Transverse colon (tissue), 4 donors: ENCODE measurements around the gene RYR3. TPM values are rescaled to one million over a fixed set of nuclear protein-coding genes. Genes with fewer than 3 reads are reported as not detected.

Source experiments
- DNase-seq: peaks from one replicate; pipeline ENCODE4 v3.0.0-alpha.2; 2019
- H3K27ac ChIP-seq, 4 donors: fragments of 200-600 bp; sonication (generic); 2 replicates each; pipeline ENCODE4 v1.5.1; 2016 to 2018; ENCODE audit warnings: inconsistent platforms in 4 of 4
- H3K27me3 ChIP-seq: fragments of 200-600 bp; sonication (generic); 2 replicates; pipeline ENCODE4 v1.5.1; 2017; ENCODE audit warnings: inconsistent platforms
- H3K36me3 ChIP-seq, 4 donors: fragments of 200-600 bp; sonication (generic); 2 replicates each; pipeline ENCODE4 v1.5.1; 2017 to 2019; ENCODE audit warnings: inconsistent platforms in 4 of 4
- H3K4me1 ChIP-seq, 4 donors: fragments of 200-600 bp; sonication (generic); 2 replicates each; pipeline ENCODE4 v1.5.1; 2017 to 2020; ENCODE audit warnings: inconsistent platforms in 4 of 4
- H3K4me3 ChIP-seq, 4 donors: fragments of 200-600 bp; sonication (generic); 1 replicate in 1 of 4; 2 replicates in 3 of 4; pipeline versions ENCODE4 v1.5.1 to v1.6.1; 2017 to 2019; ENCODE audit warnings: inconsistent platforms in 4 of 4
- H3K9me3 ChIP-seq, 2 donors: fragments of 200-600 bp; sonication (generic); 2 replicates each; pipeline ENCODE4 v1.5.1; 2017 to 2019; ENCODE audit warnings: inconsistent platforms in 2 of 2
- EP300 ChIP-seq: sonication (generic); formaldehyde crosslinking; IDR thresholded peaks from one replicate; pipeline ENCODE4 v1.6.1; 2017; ENCODE audit warnings: antibody characterized with exemption, low read depth
- POLR2A ChIP-seq: fragments of 450-650 bp; IDR thresholded peaks from one replicate; pipeline ENCODE4 v1.6.1; 2016; ENCODE audit warnings: antibody characterized with exemption, mild to moderate bottlenecking, moderate library complexity
- POLR2AphosphoS5 ChIP-seq, 3 donors: sonication (generic); formaldehyde crosslinking; IDR thresholded peaks; one replicate each; pipeline ENCODE4 v1.6.1; 2016; ENCODE audit warnings: antibody characterized with exemption in 3 of 3
- WGBS, 2 donors: methylation state at CpG; one replicate each; pipeline ENCODE4 v1.1.5; 2018; ENCODE audit warnings: low coverage in 1 of 2; 5-methylcytosine and 5-hydroxymethylcytosine counted together
- in situ Hi-C, 4 donors: fragments of 200-750 bp; cut with MboI; loops; one replicate each; pipeline versions ENCODE4 v1.15.0 to v1.15.1; 2017; ENCODE audit warnings: low sequenced_read_pairs in 3 of 4, low pct_ligation_motif_present in 1 of 4, low pct_unique_long_range_greater_than_20kb in 1 of 4
- intact Hi-C: fragments of 100-400 bp; cut with DNase I; formaldehyde crosslinking; loops from one replicate; pipeline ENCODE4 v1.15.1; 2023; ENCODE audit warnings: low total_unique reads
- total RNA-seq, 4 donors: library from RNA; depleted of rRNA; stranded (reverse); fragments of >200 nt; gene quantifications; one replicate each; pipeline ENCODE4 v1.1.0, GENCODE V29; 2016
- TF ChIP-seq, protein P1 (sequence below), 5 experiments: fragments of 200-600 bp in 3 of 5; fragments of 450-650 bp in 2 of 5; sonication (generic) in 3 of 5; IDR thresholded peaks; 1 replicate in 2 of 5; 2 replicates in 3 of 5; pipeline ENCODE4 v1.5.1; 2016 to 2017; ENCODE audit warnings: antibody characterized with exemption in 5 of 5, inconsistent platforms in 3 of 5, mild to moderate bottlenecking in 2 of 5, moderate library complexity in 1 of 5

The RYR3 gene
- total RNA-seq, 4 donors from 2014 or later: 0.96 to 9.7 (median 5.4) TPM

DNA sequence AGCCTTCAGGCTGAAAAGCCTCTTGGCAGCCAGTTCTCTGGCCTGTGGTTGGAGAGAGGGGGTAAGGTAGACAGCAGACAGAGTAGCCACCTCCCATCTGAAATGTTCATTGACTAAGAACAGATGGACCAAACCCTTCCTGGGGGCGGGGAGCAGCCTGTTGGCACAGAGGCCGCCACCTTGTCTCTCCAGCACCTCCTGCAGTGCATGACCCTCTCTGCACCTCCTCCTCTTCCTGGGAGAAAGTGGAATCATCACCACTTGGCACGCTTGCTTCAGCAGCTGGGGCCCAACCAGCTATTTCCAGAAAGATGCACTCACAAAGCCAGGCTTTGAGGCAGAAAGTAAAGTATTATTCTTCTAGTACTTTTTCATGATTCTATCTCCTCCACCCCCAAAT, 344.1 kb downstream of the RYR3 start:
- no peaks in the 10 kb centered on the region for H3K4me1 ChIP-seq
- DNase-seq: no peak
- no peaks in the 10 kb centered on the region for H3K9me3 ChIP-seq
- WGBS, 2 donors: 40 to 44% methylated on average over 1 to 3 of the region's 3 CpGs
- H3K27me3 ChIP-seq: no peaks in the 10 kb centered on the region
- TF ChIP-seq EP300: no peak
- no peak for TF ChIP-seq POLR2A
- TF ChIP-seq POLR2AphosphoS5 (IDR thresholded peaks at IDR 0.05): no peak
- TF ChIP-seq, protein P1, sequence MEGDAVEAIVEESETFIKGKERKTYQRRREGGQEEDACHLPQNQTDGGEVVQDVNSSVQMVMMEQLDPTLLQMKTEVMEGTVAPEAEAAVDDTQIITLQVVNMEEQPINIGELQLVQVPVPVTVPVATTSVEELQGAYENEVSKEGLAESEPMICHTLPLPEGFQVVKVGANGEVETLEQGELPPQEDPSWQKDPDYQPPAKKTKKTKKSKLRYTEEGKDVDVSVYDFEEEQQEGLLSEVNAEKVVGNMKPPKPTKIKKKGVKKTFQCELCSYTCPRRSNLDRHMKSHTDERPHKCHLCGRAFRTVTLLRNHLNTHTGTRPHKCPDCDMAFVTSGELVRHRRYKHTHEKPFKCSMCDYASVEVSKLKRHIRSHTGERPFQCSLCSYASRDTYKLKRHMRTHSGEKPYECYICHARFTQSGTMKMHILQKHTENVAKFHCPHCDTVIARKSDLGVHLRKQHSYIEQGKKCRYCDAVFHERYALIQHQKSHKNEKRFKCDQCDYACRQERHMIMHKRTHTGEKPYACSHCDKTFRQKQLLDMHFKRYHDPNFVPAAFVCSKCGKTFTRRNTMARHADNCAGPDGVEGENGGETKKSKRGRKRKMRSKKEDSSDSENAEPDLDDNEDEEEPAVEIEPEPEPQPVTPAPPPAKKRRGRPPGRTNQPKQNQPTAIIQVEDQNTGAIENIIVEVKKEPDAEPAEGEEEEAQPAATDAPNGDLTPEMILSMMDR (IDR thresholded peaks at IDR 0.05): no peak
- intact Hi-C loops (no loop called here), in situ Hi-C loops (loop anchor here in 1 of 4 donors (10.0 kb wide), 1 partner anchor 50 kb away; no protein-coding TSS in a partner anchor)
- no peak overlapping the region for H3K4me3 ChIP-seq
- no peaks in the 10 kb centered on the region for H3K36me3 ChIP-seq
- no peak overlapping the region for H3K27ac ChIP-seq

DNA sequence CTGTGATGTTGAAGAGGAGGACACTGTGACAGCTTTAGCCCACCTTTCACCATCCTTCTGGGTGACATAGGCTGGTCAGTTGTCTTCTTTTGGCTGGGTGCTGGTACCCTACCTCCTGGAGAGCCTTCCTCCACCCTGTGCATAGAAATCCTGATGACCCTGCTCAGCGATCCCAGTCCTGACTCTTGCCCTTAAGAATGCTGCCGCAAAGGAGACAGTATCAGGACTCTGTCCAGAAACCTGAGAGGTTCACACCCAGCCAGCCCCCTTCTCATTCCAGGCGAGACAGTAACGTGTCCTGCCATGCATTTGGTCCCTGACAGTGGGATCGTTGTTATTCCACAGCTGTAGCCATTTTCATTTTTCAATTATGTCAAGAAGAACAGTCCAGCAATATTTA, 344.7 kb downstream of the RYR3 start:
- TF ChIP-seq POLR2AphosphoS5 (IDR thresholded peaks at IDR 0.05): no peak
- TF ChIP-seq, protein P1 (IDR thresholded peaks at IDR 0.05): no peak
- Histone ChIP-seq H3K4me1 (no peaks in the 10 kb centered on the region), H3K36me3 (no peaks in the 10 kb centered on the region), H3K27ac (no peak overlapping the region), H3K9me3 (no peaks in the 10 kb centered on the region), H3K4me3 (no peak overlapping the region), H3K27me3 (no peaks in the 10 kb centered on the region)
- 76 to 80% methylated on average over 2 to 5 of the region's 5 CpGs for WGBS, 2 donors
- in situ Hi-C loops (loop anchor here in 1 of 4 donors (10.0 kb wide), 1 partner anchor 51 kb away; no protein-coding TSS in a partner anchor), intact Hi-C loops (no loop called here)
- no peak for DNase-seq

DNA sequence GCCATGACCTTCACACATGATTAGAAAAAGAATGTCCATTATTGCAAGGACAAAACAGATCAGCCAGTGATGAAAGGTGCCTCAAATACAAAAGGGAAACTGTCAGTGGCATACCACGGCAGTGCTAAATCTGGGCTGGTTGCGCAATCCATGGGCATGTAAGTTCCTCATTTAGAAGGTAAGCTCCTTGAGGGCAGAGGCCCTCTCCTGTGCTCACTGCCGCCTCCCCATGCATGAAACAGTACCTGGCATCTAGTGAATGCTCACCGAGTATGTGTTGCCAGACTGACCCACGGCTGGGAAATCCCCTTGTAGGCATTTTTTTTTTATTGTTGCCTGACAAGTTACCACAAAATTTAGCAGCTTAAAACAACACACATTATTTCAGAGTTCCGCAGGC, 345.4 kb downstream of the RYR3 start:
- H3K4me1 ChIP-seq: no peaks in the 10 kb centered on the region
- intact Hi-C loops: no loop called here
- no peak for DNase-seq
- no peak overlapping the region for H3K27ac ChIP-seq
- H3K27me3 ChIP-seq: no peaks in the 10 kb centered on the region
- no peaks in the 10 kb centered on the region for H3K36me3 ChIP-seq
- TF ChIP-seq EP300 (no peak), POLR2A (no peak), POLR2AphosphoS5 (IDR thresholded peaks at IDR 0.05) (no peak)
- TF ChIP-seq, protein P1 (IDR thresholded peaks at IDR 0.05): no peak
- in situ Hi-C loops: loop anchor here in 1 of 4 donors (10.0 kb wide), 1 partner anchor 51 kb away; no protein-coding TSS in a partner anchor
- WGBS, 2 donors: 82% methylated on average over 6 of the region's 6 CpGs; no CpG with 5 or more reads in 1 of the 2 donors
- H3K4me3 ChIP-seq: no peak overlapping the region
- no peaks in the 10 kb centered on the region for H3K9me3 ChIP-seq

DNA sequence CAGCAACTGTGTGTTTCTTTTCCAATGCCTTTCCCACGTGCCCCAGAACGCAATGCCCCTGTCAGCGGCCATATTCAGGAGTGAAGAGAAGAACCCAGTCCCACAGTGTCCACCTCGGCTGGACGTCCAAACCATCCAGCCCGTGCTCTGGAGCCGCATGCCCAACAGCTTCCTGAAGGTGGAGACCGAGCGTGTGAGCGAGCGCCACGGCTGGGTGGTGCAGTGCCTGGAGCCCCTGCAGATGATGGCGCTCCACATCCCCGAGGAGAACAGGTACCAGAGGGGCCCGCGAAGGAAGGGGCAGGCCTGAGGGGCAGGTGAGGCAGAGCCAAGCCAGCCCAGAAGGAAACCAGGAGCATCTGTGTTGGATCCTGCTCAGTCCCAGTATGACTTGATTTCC, 349.4 kb downstream of the RYR3 start:
- Histone ChIP-seq H3K27ac (no peak overlapping the region), H3K4me3 (no peak overlapping the region), H3K4me1 (no peaks in the 10 kb centered on the region), H3K9me3 (no peaks in the 10 kb centered on the region), H3K27me3 (no peaks in the 10 kb centered on the region), H3K36me3 (no peaks in the 10 kb centered on the region)
- intact Hi-C loops: no loop called here
- WGBS, 2 donors: 80 to 95% methylated on average over 1 to 14 of the region's 16 CpGs
- DNase-seq: no peak
- in situ Hi-C loops: no loop called here
- no peak for TF ChIP-seq EP300
- TF ChIP-seq POLR2AphosphoS5 (IDR thresholded peaks at IDR 0.05): no peak
- TF ChIP-seq, protein P1 (IDR thresholded peaks at IDR 0.05): no peak
- no peak for TF ChIP-seq POLR2A
